Activated CD4-positive, alpha-beta memory T cell treated with anti-CD3 and anti-CD28 coated beads for 36 hours (primary cell): ENCODE results near the gene CDH5. TPM values are rescaled to one million over a fixed set of nuclear protein-coding genes. Genes with fewer than 3 reads are reported as not detected.

ENCODE experiments used
- CTCF ChIA-PET: fragments of 350-600 bp; sonication (Branson Sonifier 250); formaldehyde crosslinking; loops from one replicate; lab custom pipeline; 2021; ENCODE audit warnings: antibody characterized with exemption, inconsistent platforms; lab: Charles Lee
- POLR2A ChIA-PET: fragments of 350-600 bp; sonication (Branson Sonifier 250); formaldehyde crosslinking; loops from one replicate; lab custom pipeline; 2021; ENCODE audit warnings: antibody characterized with exemption; lab: Charles Lee
- DNase-seq: peaks from one replicate; pipeline ENCODE4 v3.0.0-alpha.2; 2020
- H3K27ac Mint-ChIP-seq: one replicate; pipeline ENCODE4 v1.8.0; 2021; ENCODE audit warnings: mixed read lengths
- H3K27me3 Mint-ChIP-seq: one replicate; pipeline ENCODE4 v1.8.0; 2021; ENCODE audit warnings: mixed read lengths
- H3K36me3 Mint-ChIP-seq: one replicate; pipeline ENCODE4 v1.8.0; 2021; ENCODE audit warnings: mixed read lengths
- H3K4me1 Mint-ChIP-seq: one replicate; pipeline ENCODE4 v1.8.0; 2021; ENCODE audit warnings: low read depth, mixed read lengths
- H3K4me3 Mint-ChIP-seq: one replicate; pipeline ENCODE4 v1.8.0; 2021; ENCODE audit warnings: mild to moderate bottlenecking, mixed read lengths
- H3K9me3 Mint-ChIP-seq: one replicate; pipeline ENCODE4 v1.8.0; 2021; ENCODE audit warnings: mixed read lengths
- intact Hi-C: fragments of 100-400 bp; cut with micrococcal nuclease; formaldehyde crosslinking; loops from one replicate; pipeline ENCODE4 v1.15.1; 2023
- total RNA-seq, 2 experiments: library from RNA; stranded (reverse); gene quantifications; one replicate each; pipeline ENCODE4 v1.2.3, GENCODE V29; 2021

The CDH5 gene
- total RNA-seq, 2 experiments from 2014 or later = not detected

DNA sequence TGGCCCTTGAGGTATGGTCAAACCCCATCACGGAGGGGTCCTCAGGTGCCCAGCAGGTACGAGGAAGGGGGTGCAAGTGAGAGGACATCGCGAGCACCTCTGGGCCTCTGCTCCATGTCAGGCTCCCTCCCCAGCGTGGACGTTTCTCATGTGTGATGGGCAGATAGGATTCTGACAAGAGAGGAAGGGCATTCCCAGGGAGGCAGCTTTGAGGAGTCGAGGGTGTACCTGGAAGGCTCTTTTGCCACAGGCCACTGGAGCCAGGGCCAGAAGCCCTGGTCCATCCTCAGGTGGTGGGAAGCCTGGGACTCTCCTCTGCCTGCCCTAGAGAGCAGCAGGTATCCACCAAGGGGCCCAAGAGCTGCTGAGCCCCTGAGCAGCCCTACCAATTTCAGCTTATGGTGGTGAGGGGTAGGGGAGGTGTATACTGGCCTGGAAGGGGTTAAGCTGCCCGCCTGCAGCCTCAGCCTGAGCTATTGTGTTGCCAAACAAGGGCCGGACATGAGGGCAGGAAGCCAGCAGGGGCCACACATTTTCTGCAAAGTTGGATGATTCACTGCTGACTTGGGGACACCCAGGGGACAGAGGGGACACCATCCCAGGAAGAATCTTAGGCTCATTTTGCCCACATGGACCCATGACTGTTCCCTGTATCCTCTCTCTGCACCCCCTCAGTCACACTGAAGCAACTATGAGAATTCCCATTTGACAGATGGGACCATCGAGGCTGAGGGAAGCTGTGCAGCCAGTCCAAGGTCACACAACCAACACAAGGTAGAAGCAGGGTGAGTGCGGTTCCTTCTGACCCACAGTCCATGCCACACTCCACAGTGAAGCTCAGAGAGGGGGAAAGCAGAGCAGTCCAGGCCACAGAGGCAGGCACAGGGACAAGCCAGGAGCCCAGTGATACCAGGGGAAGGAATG lies 1.7 kb downstream of the CDH5 start:
- no peak overlapping the region for H3K4me3 Mint-ChIP-seq
- ChIA-PET CTCF (interaction anchor here (1.3 to 2.4 kb wide), 2 partner anchors 10 to 24 kb away, joined by 6 read pairs; no protein-coding TSS in a partner anchor), POLR2A (no interaction called here)
- no peaks in the 10 kb centered on the region for H3K36me3 Mint-ChIP-seq
- intact Hi-C loops = no loop called here
- H3K27ac Mint-ChIP-seq = no peak overlapping the region
- no peak for DNase-seq
- H3K27me3 Mint-ChIP-seq = peaks cover 20% of the 10 kb centered on the region
- no peaks in the 10 kb centered on the region for H3K4me1 Mint-ChIP-seq
- no peaks in the 10 kb centered on the region for H3K9me3 Mint-ChIP-seq

DNA sequence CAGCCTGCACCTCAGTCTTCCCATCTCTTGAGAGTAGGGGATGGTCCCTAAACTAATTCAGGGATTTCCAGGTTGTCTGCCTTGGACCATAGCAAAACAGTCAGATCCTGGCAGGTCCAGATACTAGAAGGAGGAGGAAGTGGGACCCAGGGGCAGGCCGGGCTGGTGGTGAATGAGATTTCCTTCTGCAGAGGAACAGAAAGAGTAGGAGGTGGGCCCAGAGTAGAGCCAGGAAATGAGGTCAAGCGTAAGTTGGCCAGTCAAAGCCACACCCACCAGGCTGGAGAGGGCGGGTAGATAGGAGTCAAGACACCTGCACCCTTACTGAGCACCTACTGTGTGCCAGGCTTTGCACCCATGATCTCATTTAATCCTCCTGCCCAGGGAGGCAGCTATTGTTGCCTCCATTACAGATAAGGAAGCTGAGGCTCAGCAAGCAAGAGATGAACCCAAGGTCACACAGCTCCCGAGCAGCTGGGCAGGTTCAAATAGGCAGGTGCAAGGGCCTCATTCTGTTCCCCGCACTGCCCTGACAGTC lies 2.6 kb downstream of the CDH5 start:
- no peak for DNase-seq
- no peaks in the 10 kb centered on the region for H3K36me3 Mint-ChIP-seq
- CTCF ChIA-PET = interaction anchor here (1.1 to 2.4 kb wide), 2 partner anchors 11 to 25 kb away, joined by 4 to 6 read pairs; no protein-coding TSS in a partner anchor

DNA sequence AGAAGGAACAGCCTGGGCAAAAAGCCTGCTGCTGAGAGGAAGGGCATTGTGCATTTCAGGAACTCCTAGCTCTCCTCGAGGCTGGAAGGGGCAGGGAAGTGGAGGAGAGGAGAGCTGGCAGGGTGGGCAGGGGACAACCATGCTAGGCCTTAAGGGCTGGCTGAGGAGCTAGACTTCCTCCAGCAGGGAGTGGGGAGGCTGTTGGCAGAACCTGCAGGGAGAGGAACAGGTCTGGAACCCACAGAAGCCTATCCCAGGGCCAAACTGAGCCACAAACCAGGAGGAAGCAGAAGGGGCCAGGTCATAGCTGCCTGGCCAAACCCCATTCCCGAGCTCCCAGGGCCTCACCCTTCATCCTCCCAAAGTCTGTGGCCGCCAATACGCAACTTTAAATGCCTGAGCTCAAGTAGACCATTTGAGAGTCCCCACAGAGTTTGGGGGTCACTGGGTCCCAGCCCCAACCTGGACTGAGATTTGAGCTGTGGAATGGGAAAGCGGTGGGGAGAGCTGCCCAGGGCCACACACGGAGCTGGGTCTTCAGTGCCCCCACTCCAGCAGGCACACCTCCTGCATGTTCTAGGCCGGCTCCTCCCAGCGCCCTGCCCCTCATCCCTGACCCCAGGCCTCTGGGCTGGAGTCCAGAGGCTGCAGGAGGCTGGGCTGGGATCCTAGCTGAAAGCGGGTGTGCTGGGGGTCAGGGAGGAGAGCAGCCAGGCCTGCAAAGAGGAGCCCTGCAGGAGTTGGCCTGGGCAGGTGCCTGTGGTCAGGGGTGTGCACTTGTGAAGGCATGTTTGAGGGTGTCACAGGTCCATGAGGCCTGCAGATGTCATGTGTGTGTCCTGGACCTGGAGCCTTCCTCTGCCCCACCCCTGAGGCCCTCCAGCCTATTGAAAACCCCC lies 4.5 kb downstream of the CDH5 start:
- intact Hi-C loops = no loop called here
- H3K4me1 Mint-ChIP-seq = no peaks in the 10 kb centered on the region
- no peaks in the 10 kb centered on the region for H3K9me3 Mint-ChIP-seq
- H3K4me3 Mint-ChIP-seq = no peak overlapping the region
- no peak for DNase-seq
- H3K27ac Mint-ChIP-seq = no peak overlapping the region
- CTCF ChIA-PET = interaction anchor here (2.6 kb wide), 1 partner anchor 13 kb away, joined by 11 read pairs; no protein-coding TSS in a partner anchor
- H3K27me3 Mint-ChIP-seq = no peaks in the 10 kb centered on the region
- POLR2A ChIA-PET = no interaction called here
- H3K36me3 Mint-ChIP-seq = no peaks in the 10 kb centered on the region

More for the DNA sequence above, 2.6 kb downstream of the CDH5 start:
- H3K27ac Mint-ChIP-seq = no peak overlapping the region
- H3K4me3 Mint-ChIP-seq = no peak overlapping the region
- peaks cover 14% of the 10 kb centered on the region for H3K27me3 Mint-ChIP-seq
- H3K4me1 Mint-ChIP-seq = no peaks in the 10 kb centered on the region
- no peaks in the 10 kb centered on the region for H3K9me3 Mint-ChIP-seq
- intact Hi-C loops = no loop called here
- POLR2A ChIA-PET = no interaction called here

DNA sequence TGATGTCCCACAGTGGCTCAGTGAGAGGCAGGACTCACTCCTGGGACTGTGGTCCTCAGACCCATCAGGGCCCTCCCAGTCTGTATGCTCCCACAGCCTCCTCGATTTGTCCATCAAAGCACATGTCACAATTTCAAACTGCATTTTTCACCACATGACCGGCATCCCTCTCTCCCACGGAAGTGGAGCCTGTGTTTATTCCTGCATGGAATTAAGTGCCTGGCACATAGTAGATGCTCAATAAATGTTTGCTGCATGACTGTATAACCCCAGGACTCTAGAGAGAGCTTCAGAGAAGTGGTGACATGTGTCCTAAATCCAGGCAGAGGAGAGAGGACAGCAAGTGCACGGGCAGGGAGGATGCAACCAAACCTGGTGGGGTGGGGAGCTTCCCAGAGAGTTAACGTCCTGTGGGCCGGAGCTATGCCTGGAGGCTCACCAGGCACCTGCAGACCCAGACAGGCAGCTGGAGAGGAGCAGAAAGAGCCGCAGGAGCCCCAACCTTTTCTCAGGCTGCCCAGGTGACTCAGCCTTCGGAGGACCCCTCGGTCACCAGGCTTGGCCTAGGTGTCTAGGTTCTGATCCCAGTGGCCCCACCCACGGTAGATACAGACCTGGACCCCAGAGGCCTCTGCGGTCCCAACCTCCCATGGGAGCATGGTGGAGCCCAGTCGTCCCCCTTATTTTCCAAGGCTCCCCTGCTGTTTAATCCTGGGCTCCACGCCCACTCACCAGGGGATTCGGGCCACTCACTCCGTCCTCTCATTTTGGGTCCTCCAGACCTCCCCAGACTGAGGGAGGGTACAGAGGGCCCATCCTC lies 5.8 kb downstream of the CDH5 start:
- no peak for DNase-seq
- Mint-ChIP-seq H3K4me1 (no peaks in the 10 kb centered on the region), H3K9me3 (no peaks in the 10 kb centered on the region), H3K27me3 (no peaks in the 10 kb centered on the region), H3K4me3 (no peak overlapping the region), H3K36me3 (no peaks in the 10 kb centered on the region), H3K27ac (no peak overlapping the region)
- intact Hi-C loops = no loop called here
- POLR2A ChIA-PET = no interaction called here
- CTCF ChIA-PET = interaction anchor here (1.0 to 2.6 kb wide), 2 partner anchors 15 to 31 kb away, joined by 3 to 11 read pairs; no protein-coding TSS in a partner anchor

DNA sequence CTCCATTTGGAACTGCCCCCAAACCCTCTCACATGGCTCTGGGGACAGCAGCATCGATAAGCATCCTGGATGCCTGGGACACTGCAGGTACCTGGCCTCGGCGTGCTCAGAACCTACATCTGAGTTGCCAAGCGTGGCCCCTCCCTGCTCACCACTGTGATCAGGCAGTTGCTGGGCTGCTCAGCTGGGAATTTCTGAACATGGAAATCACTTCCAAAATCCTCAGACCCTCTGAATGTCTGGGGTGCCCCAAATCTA lies 6.3 kb downstream of the CDH5 start:
- POLR2A ChIA-PET = no interaction called here
- no peaks in the 10 kb centered on the region for H3K4me1 Mint-ChIP-seq
- H3K27ac Mint-ChIP-seq = no peak overlapping the region
- intact Hi-C loops = no loop called here
- H3K27me3 Mint-ChIP-seq = no peaks in the 10 kb centered on the region
- no peak overlapping the region for H3K4me3 Mint-ChIP-seq
- CTCF ChIA-PET = interaction anchor here (2.6 kb wide), 1 partner anchor 15 kb away, joined by 11 read pairs; no protein-coding TSS in a partner anchor
- H3K9me3 Mint-ChIP-seq = no peaks in the 10 kb centered on the region
- H3K36me3 Mint-ChIP-seq = no peaks in the 10 kb centered on the region
- no peak for DNase-seq

DNA sequence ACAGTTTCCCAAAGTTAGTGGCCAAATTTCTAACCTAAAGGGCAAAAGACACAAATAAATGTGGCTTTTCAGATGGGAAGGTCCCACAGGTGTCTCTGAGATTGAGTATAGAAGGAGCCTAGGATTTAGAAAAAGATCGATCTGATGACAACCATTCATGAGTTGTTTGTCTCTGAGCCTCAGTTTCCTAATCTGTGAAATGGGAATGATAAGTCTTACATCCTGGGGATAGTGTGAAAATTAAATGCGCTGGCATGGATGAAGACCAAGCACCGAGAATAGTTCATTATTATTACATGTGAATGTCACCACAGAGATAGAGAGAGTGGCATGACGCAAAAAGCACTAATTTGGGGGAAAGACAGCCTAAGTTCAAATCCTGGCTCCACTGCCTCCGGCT lies 7.2 kb downstream of the CDH5 start:
- Mint-ChIP-seq H3K36me3 (no peaks in the 10 kb centered on the region), H3K4me3 (no peak overlapping the region)

DNA sequence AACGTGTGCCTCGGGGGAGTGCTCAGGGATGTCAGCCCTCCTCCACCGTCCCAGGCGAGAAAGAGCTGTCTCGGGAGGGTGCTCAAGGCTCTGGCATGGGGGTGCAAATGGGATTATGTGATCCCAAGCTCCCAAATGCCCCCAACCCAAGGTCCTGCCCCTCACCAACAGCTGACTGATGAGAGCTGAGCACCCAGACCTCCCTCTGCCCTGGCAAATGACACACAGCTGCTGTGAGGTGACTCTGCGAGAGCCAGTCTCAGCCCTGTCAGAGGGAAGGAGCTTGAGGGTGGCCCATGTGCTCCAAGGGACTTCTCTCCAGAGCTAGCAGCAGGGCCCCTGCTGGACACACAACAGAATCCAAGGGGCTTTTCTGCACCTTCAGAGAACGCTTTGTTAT lies 7.7 kb downstream of the CDH5 start:
- intact Hi-C loops = no loop called here
- Mint-ChIP-seq H3K27ac (no peak overlapping the region), H3K9me3 (no peaks in the 10 kb centered on the region), H3K27me3 (no peaks in the 10 kb centered on the region), H3K4me3 (no peak overlapping the region), H3K4me1 (no peaks in the 10 kb centered on the region), H3K36me3 (no peaks in the 10 kb centered on the region)
- ChIA-PET CTCF (no interaction called here), POLR2A (no interaction called here)
- no peak for DNase-seq

More for the DNA sequence above, 7.2 kb downstream of the CDH5 start:
- ChIA-PET CTCF (no interaction called here), POLR2A (no interaction called here)
- no peak for DNase-seq
- intact Hi-C loops = no loop called here
- H3K9me3 Mint-ChIP-seq = no peaks in the 10 kb centered on the region
- no peaks in the 10 kb centered on the region for H3K27me3 Mint-ChIP-seq
- H3K27ac Mint-ChIP-seq = no peak overlapping the region
- no peaks in the 10 kb centered on the region for H3K4me1 Mint-ChIP-seq

DNA sequence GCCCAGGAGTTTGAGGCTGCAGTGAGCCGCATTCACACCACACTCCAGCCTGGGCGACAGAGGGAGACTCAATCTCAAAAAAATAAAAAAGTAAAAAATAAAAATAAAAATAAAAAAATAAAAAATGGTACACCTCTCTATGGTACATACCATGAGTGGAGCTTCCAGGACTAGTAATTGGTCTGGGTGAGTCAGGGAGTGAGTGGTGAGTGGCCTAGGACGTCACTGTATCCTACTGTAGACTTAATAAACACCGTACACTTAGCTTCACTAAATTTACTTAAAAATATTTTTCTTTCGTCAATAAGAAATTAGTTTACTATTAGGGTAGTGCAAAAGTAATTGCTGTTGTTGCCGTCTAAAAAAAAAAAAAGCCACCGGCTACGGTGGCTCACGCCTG lies 9.0 kb downstream of the CDH5 start:
- intact Hi-C loops = no loop called here
- H3K27ac Mint-ChIP-seq = no peak overlapping the region
- no peaks in the 10 kb centered on the region for H3K4me1 Mint-ChIP-seq
- H3K27me3 Mint-ChIP-seq = no peaks in the 10 kb centered on the region
- ChIA-PET POLR2A (no interaction called here), CTCF (interaction anchor here (1.1 kb wide), 1 partner anchor 18 kb away, joined by 3 read pairs; no protein-coding TSS in a partner anchor)
- H3K4me3 Mint-ChIP-seq = no peak overlapping the region
- H3K9me3 Mint-ChIP-seq = peaks cover 4% of the 10 kb centered on the region
- DNase-seq = no peak
- no peaks in the 10 kb centered on the region for H3K36me3 Mint-ChIP-seq

DNA sequence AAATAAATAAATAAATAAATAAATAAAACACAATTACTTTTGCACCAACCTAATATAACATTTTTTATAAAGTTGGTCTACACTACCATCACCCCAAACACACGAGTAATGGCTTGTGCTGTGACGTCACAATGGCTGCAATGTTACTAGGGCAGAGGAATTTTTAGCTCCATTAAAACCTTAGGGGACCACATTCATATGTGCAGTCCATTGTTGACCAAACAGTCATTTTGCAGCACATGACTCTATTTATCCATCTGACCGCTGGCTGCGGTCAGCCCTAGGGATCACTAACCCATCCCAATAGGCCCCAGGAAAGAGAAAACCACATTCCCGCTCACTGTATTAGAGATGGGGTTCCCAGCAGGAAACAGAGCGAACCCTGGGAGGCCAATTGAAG lies 9.6 kb downstream of the CDH5 start:
- H3K36me3 Mint-ChIP-seq = no peaks in the 10 kb centered on the region
- H3K4me3 Mint-ChIP-seq = no peak overlapping the region
- H3K9me3 Mint-ChIP-seq = peaks cover 4% of the 10 kb centered on the region
- H3K27ac Mint-ChIP-seq = no peak overlapping the region
- CTCF ChIA-PET = interaction anchor here (1.1 kb wide), 1 partner anchor 19 kb away, joined by 3 read pairs; no protein-coding TSS in a partner anchor
- intact Hi-C loops = no loop called here
- no peaks in the 10 kb centered on the region for H3K27me3 Mint-ChIP-seq
- POLR2A ChIA-PET = no interaction called here
- no peaks in the 10 kb centered on the region for H3K4me1 Mint-ChIP-seq
- DNase-seq = no peak

DNA sequence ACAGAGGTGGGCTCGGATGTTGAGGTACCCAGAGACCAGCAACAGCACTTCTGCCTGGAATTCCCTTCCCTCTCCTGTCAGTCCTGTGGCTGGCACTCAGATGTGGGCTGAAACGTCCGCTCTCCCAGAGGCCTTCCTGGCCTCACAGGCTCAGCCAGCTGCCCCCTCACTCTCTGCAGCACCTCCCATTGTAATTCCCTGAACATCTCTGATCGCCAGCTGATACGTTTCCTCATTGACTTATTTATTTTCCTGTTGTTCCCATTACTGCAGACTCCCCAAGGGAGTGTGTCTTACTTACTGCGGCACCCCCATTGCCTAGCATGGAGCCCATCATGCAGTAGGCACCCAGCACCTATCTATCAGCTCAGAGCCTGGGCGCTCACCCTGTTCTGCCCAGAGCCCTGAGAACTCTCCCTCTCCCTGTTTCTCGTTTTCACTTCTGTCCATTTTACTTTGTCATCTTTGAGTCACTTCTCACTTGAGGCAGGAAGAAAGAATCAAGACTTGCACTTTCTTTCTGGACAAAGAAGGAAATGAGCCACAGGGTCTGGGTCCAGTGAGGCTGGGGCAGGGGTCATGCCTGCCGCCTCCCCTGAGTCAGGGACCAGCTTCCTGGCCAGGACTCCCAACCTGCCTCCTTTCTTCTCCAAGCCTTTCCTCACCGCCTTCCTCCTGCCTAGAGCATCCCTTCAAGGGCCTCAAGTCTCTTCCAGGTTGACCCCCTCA lies 10.2 kb downstream of the CDH5 start:
- Mint-ChIP-seq H3K27me3 (no peaks in the 10 kb centered on the region), H3K4me1 (no peaks in the 10 kb centered on the region), H3K36me3 (no peaks in the 10 kb centered on the region), H3K27ac (no peak overlapping the region), H3K4me3 (no peak overlapping the region), H3K9me3 (peaks cover 4% of the 10 kb centered on the region)
- intact Hi-C loops = no loop called here
- ChIA-PET POLR2A (no interaction called here), CTCF (no interaction called here)
- no peak for DNase-seq

DNA sequence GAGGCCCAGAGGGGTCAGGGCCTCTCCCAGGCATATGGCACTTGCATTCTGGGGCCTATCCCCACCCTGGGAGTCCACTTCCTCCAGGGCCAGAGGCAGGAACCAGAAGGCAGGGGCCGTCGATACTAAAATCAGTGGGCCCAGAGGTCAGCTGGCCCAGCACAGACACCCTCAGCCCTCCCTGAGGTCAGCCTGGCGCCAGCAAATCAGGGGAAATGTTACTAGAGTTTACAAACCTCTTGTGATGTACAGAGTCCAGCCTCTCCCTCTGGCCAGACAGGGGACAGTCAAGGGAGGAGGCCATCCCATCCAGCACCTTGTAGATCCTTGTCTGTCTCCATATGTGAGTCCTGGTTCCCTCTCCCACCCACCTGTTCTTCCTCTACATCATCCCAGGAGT lies 10.8 kb downstream of the CDH5 start:
- no peak for DNase-seq
- Mint-ChIP-seq H3K27ac (no peak overlapping the region), H3K9me3 (peaks cover 4% of the 10 kb centered on the region), H3K4me3 (no peak overlapping the region), H3K36me3 (no peaks in the 10 kb centered on the region), H3K4me1 (no peaks in the 10 kb centered on the region), H3K27me3 (no peaks in the 10 kb centered on the region)
- ChIA-PET CTCF (no interaction called here), POLR2A (no interaction called here)
- intact Hi-C loops = no loop called here
